ENCODE data around the gene MARCHF6.
A peak's percentile ranks its signal among the peaks of the same experiment; 100 is the strongest.

The MARCHF6 gene

GRCh38 chr5:10353241-10354047, at the start of gene MARCHF6 (continued):
- TF ChIP-seq ZNF768 (tag by site-specific recombination; IDR thresholded peaks at IDR 0.05) (no peak; the same call in 1 of the 2 replicates), TSHZ1 (tag by site-specific recombination; IDR thresholded peaks at IDR 0.05; ENCODE audit: borderline replicate concordance) (no peak), ZBTB49 (tag by site-specific recombination; IDR thresholded peaks at IDR 0.05; ENCODE audit: low read depth) (no peak), MEIS1 (CRISPR knock-in tag; IDR thresholded peaks at IDR 0.05; ENCODE audit: borderline replicate concordance) (peak; percentile 25; the same call in 1 of the 2 replicates), ZFP3 (tag by site-specific recombination; IDR thresholded peaks at IDR 0.05; ENCODE audit: low read depth) (no peak), ZNF26 (tag by site-specific recombination; IDR thresholded peaks at IDR 0.05) (no peak), KLF1 (tag by site-specific recombination; IDR thresholded peaks at IDR 0.05) (peak; percentile 97), ZNF2 (tag by site-specific recombination; IDR thresholded peaks at IDR 0.05) (peak; percentile 86), ZNF112 (tag by site-specific recombination; IDR thresholded peaks at IDR 0.05) (no peak), KLF17 (tag by site-specific recombination; IDR thresholded peaks at IDR 0.05) (peak; percentile 88), SCRT2 (tag by site-specific recombination; IDR thresholded peaks at IDR 0.05) (0 out of 2 replicates have a peak, but pooled peaks have one; percentile 23), ZNF555 (tag by site-specific recombination; conservative IDR thresholded peaks at IDR 0.05) (no peak), ZNF600 (tag by site-specific recombination; IDR thresholded peaks at IDR 0.05) (peak; percentile 82), ZNF626 (tag by site-specific recombination; IDR thresholded peaks at IDR 0.05) (no peak; the same call in 1 of the 2 replicates), ZNF426 (tag by site-specific recombination; IDR thresholded peaks at IDR 0.05) (no peak), GLIS2 (tag by site-specific recombination; IDR thresholded peaks at IDR 0.05) (peak; percentile 89), ZNF704 (tag by site-specific recombination; IDR thresholded peaks at IDR 0.05) (no peak), PRDM10 (tag by site-specific recombination; IDR thresholded peaks at IDR 0.05) (peak; percentile 58), ZEB2 (tag by site-specific recombination; IDR thresholded peaks at IDR 0.05) (peak; percentile 95), ZNF530 (tag by site-specific recombination; IDR thresholded peaks at IDR 0.05; ENCODE audit: low read depth) (no peak), ZFP41 (tag by site-specific recombination; IDR thresholded peaks at IDR 0.05; ENCODE audit: borderline replicate concordance) (no peak), ZNF776 (tag by site-specific recombination; IDR thresholded peaks at IDR 0.05; ENCODE audit: borderline replicate concordance) (no peak), ZNF660 (tag by site-specific recombination; IDR thresholded peaks at IDR 0.05) (peak; percentile 68; the same call in 1 of the 2 replicates), ZSCAN16 (tag by site-specific recombination; IDR thresholded peaks at IDR 0.05) (0 out of 2 replicates have a peak, but pooled peaks have one; percentile 8), RBAK (tag by site-specific recombination; IDR thresholded peaks at IDR 0.05) (no peak), ZNF571 (tag by site-specific recombination; IDR thresholded peaks at IDR 0.05) (no peak)

All from HEK293 (cell line).